HG03064 (cell line): ENCODE measurements around the gene UGT1A5.

ENCODE experiments used
- ATAC-seq: cut with Tn5 transposase; IDR thresholded peaks from one replicate; pipeline ENCODE4 v1.9.1; 2021; ENCODE audit warnings: low read depth; ENCODE audit not compliant: unreplicated experiment

UGT1A5 gene

GRCh38 chr2:233712611-233713261 lies at the start of gene UGT1A5:
Gene UGT1A5 (plus strand): TSS chr2:233712907. CDS start chr2:233712992, 85 bp downstream.
- no peak for ATAC-seq

- no peak for ATAC-seq
These were observed 48.8 kb upstream of the UGT1A5 start for GRCh38 chr2:233663911-233664310.

GRCh38 chr2:233668605-233669260 lies 44.0 kb upstream of the UGT1A5 start:
- ATAC-seq, result no peak

- no peak for ATAC-seq
These were observed 41.2 kb upstream of the UGT1A5 start, which contains the start of gene UGT1A9 for GRCh38 chr2:233671290-233672161. Gene UGT1A9 (plus strand): TSS chr2:233671898. CDS start chr2:233671935, 37 bp downstream.

GRCh38 chr2:233672886-233673285 lies 39.8 kb upstream of the UGT1A5 start:
- no peak for ATAC-seq

- ATAC-seq, result no peak
These were observed 38.8 kb upstream of the UGT1A5 start for GRCh38 chr2:233673896-233674295.

GRCh38 chr2:233674314-233674713 lies 38.4 kb upstream of the UGT1A5 start:
- no peak for ATAC-seq

GRCh38 chr2:233674995-233675394 lies 37.7 kb upstream of the UGT1A5 start:
- no peak for ATAC-seq

- ATAC-seq, result no peak
These were observed 36.7 kb upstream of the UGT1A5 start for GRCh38 chr2:233676046-233676445.

GRCh38 chr2:233679196-233679595 lies 33.5 kb upstream of the UGT1A5 start:
- ATAC-seq, result no peak

- no peak for ATAC-seq
These were observed 32.2 kb upstream of the UGT1A5 start for GRCh38 chr2:233680361-233681045.

- no peak for ATAC-seq
These were observed 31.1 kb upstream of the UGT1A5 start, which contains the start of gene UGT1A7 for GRCh38 chr2:233681521-233682099. Gene UGT1A7 (plus strand): TSS chr2:233681901. CDS start chr2:233681938, 37 bp downstream.

GRCh38 chr2:233684640-233685039 lies 28.1 kb upstream of the UGT1A5 start:
- ATAC-seq, result no peak

GRCh38 chr2:233686928-233687327 lies 25.8 kb upstream of the UGT1A5 start:
- ATAC-seq, result no peak

- ATAC-seq, result no peak
These were observed 24.4 kb upstream of the UGT1A5 start for GRCh38 chr2:233688341-233688740.

GRCh38 chr2:233689031-233689430 lies 23.7 kb upstream of the UGT1A5 start:
- ATAC-seq, result no peak

- ATAC-seq, result no peak
These were observed 23.2 kb upstream of the UGT1A5 start for GRCh38 chr2:233689501-233689900.

GRCh38 chr2:233690444-233690843 lies 22.3 kb upstream of the UGT1A5 start:
- ATAC-seq, result no peak

GRCh38 chr2:233691443-233692433 lies 21.0 kb upstream of the UGT1A5 start:
- ATAC-seq, result no peak
